ENCODE measurements around the gene GBF1. TPM values are rescaled to one million over a fixed set of nuclear protein-coding genes. Genes with fewer than 3 reads are reported as not detected.

Gene GBF1
- total RNA-seq, 1 donor = 38.0 TPM

DNA sequence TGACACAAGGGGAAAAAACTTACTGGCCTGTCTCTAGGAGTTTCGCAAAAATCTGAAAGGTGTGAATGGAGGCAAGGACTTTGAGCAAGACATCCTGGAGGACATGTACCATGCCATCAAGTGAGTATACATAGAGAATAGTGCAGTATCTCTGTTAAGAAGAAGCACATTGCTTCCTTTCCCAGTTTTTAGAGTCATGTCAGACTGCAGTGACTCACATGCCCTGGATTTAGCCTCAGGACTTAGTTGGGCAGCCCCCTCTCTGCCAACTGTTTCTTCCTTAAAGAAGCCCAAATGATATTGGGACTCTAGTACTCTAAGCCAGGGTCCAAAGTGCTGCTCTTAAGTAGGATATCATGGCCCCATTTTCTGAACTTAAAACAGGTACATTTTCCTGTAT lies 122.1 kb downstream of the GBF1 start:
- Histone ChIP-seq H3K27me3 (ENCODE audit: insufficient read depth, low read length) (no peaks in the 10 kb centered on the region), H3K27ac (ENCODE audit: low read depth, low read length) (no peak overlapping the region), H3K4me2 (ENCODE audit: insufficient read depth, low read length) (no peak overlapping the region), H3K4me1 (ENCODE audit: insufficient read depth, low read length) (no peaks in the 10 kb centered on the region), H3K4me3 (ENCODE audit: insufficient read depth, low read length) (no peak overlapping the region), H3K79me2 (ENCODE audit: insufficient read depth, low read length) (no peaks in the 10 kb centered on the region), H3K9me3 (ENCODE audit: low read depth, low read length) (no peaks in the 10 kb centered on the region), H4K20me1 (ENCODE audit: insufficient read depth, low read length) (peaks cover 25% of the 10 kb centered on the region), H2AFZ (ENCODE audit: low read length) (no peak overlapping the region), H3K36me3 (ENCODE audit: insufficient read depth, low read length) (peaks cover 89% of the 10 kb centered on the region)
- DNase-seq (ENCODE audit: insufficient read length, low spot score, missing footprints) = no peak
- TF ChIP-seq CTCF (IDR thresholded peaks at IDR 0.05; ENCODE audit: extremely low read depth, low read depth, low read length) = no peak

GRCh38 chr10:102368077-102368476 lies 122.7 kb downstream of the GBF1 start:
- no peak overlapping the region for H3K4me2 ChIP-seq (ENCODE audit: insufficient read depth, low read length)
- no peak overlapping the region for H2AFZ ChIP-seq (ENCODE audit: low read length)
- H3K27me3 ChIP-seq (ENCODE audit: insufficient read depth, low read length) = no peaks in the 10 kb centered on the region
- no peaks in the 10 kb centered on the region for H3K9me3 ChIP-seq (ENCODE audit: low read depth, low read length)
- DNase-seq (ENCODE audit: insufficient read length, low spot score, missing footprints) = peak; percentile 58
- H3K4me3 ChIP-seq (ENCODE audit: insufficient read depth, low read length) = no peak overlapping the region
- H3K4me1 ChIP-seq (ENCODE audit: insufficient read depth, low read length) = no peaks in the 10 kb centered on the region
- no peaks in the 10 kb centered on the region for H3K79me2 ChIP-seq (ENCODE audit: insufficient read depth, low read length)
- no peak for TF ChIP-seq CTCF (IDR thresholded peaks at IDR 0.05; ENCODE audit: extremely low read depth, low read depth, low read length)
- H3K27ac ChIP-seq (ENCODE audit: low read depth, low read length) = no peak overlapping the region
- H3K36me3 ChIP-seq (ENCODE audit: insufficient read depth, low read length) = peaks cover 88% of the 10 kb centered on the region
- H4K20me1 ChIP-seq (ENCODE audit: insufficient read depth, low read length) = peaks cover 21% of the 10 kb centered on the region

DNA sequence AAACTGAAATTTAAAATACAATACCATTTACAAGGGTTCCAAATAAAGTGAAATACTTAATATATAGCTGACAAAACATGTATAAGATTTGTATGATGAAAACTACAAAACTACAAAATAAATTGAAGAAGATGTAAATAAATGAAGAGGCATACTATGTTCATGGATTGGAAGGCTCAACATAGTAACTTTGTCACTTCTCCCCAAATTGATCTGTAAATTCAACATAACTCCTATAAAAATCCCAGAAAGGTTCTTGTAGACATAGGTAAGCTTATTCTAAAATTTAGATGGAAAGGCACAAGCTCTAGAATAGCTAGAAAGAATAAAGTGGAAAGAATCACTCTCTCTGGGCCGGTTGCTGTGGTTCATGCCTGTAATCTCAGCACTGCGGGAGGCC lies 126.0 kb downstream of the GBF1 start:
- peaks cover 88% of the 10 kb centered on the region for H3K36me3 ChIP-seq (ENCODE audit: insufficient read depth, low read length)

DNA sequence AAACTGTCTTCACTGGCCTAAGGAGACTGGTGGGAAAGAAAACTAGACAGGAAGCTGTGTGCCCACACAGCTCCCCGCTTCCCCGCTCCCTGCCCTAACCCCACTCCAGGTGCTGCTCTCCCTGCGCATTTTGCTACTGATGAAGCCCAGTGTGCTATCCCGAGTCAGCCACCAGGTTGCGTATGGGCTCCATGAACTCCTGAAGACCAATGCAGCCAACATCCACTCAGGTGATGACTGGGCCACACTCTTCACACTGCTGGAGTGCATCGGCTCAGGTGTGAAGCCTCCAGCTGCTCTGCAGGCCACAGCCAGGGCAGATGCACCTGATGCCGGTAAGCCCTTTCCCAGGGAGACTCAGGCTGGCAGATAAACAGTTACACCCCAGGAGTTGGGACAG lies 129.9 kb downstream of the GBF1 start:
- H4K20me1 ChIP-seq (ENCODE audit: insufficient read depth, low read length) = peaks cover 10% of the 10 kb centered on the region

More for the DNA sequence above, 126.0 kb downstream of the GBF1 start:
- H3K4me3 ChIP-seq (ENCODE audit: insufficient read depth, low read length) = no peak overlapping the region
- H4K20me1 ChIP-seq (ENCODE audit: insufficient read depth, low read length) = peaks cover 22% of the 10 kb centered on the region
- H3K4me2 ChIP-seq (ENCODE audit: insufficient read depth, low read length) = no peak overlapping the region
- TF ChIP-seq CTCF (IDR thresholded peaks at IDR 0.05; ENCODE audit: extremely low read depth, low read depth, low read length) = no peak
- no peaks in the 10 kb centered on the region for H3K27me3 ChIP-seq (ENCODE audit: insufficient read depth, low read length)
- no peaks in the 10 kb centered on the region for H3K9me3 ChIP-seq (ENCODE audit: low read depth, low read length)
- H3K79me2 ChIP-seq (ENCODE audit: insufficient read depth, low read length) = no peaks in the 10 kb centered on the region
- no peak overlapping the region for H2AFZ ChIP-seq (ENCODE audit: low read length)
- no peak for DNase-seq (ENCODE audit: insufficient read length, low spot score, missing footprints)
- H3K27ac ChIP-seq (ENCODE audit: low read depth, low read length) = no peak overlapping the region
- H3K4me1 ChIP-seq (ENCODE audit: insufficient read depth, low read length) = no peaks in the 10 kb centered on the region

More for the DNA sequence above, 129.9 kb downstream of the GBF1 start:
- Histone ChIP-seq H3K4me3 (ENCODE audit: insufficient read depth, low read length) (no peak overlapping the region), H3K79me2 (ENCODE audit: insufficient read depth, low read length) (no peaks in the 10 kb centered on the region), H3K9me3 (ENCODE audit: low read depth, low read length) (no peaks in the 10 kb centered on the region), H3K27ac (ENCODE audit: low read depth, low read length) (no peak overlapping the region), H2AFZ (ENCODE audit: low read length) (no peak overlapping the region), H3K36me3 (ENCODE audit: insufficient read depth, low read length) (peaks cover 80% of the 10 kb centered on the region), H3K4me1 (ENCODE audit: insufficient read depth, low read length) (no peaks in the 10 kb centered on the region), H3K4me2 (ENCODE audit: insufficient read depth, low read length) (no peak overlapping the region), H3K27me3 (ENCODE audit: insufficient read depth, low read length) (no peaks in the 10 kb centered on the region)
- no peak for DNase-seq (ENCODE audit: insufficient read length, low spot score, missing footprints)
- TF ChIP-seq CTCF (IDR thresholded peaks at IDR 0.05; ENCODE audit: extremely low read depth, low read depth, low read length) = no peak

Measured in osteoblast (primary cell).